H1 (cell line): ENCODE results near the gene ZNF618. TPM values are rescaled to one million over a fixed set of nuclear protein-coding genes. Genes with fewer than 3 reads are reported as not detected.
A peak's percentile ranks its signal among the peaks of the same experiment; 100 is the strongest.
"Not testable (repeated sequence)": the region's sequence is repeated elsewhere in the genome, so short reads cannot be mapped to it uniquely, and the experiment has no call there.

Experiments used
- CTCF ChIA-PET: fragments of 300-600 bp; sonication (Branson Sonifier 250); formaldehyde crosslinking; loops from one replicate; lab custom pipeline; 2021; ENCODE audit not compliant: partially characterized antibody; lab: Charles Lee
- POLR2A ChIA-PET: fragments of 300-600 bp; sonication (Branson Sonifier 250); formaldehyde crosslinking; loops from one replicate; lab custom pipeline; 2021; ENCODE audit warnings: inconsistent platforms; ENCODE audit not compliant: partially characterized antibody; lab: Charles Lee
- DNase-seq, 2 experiments: peaks; one replicate each; pipeline versions ENCODE4 v3.0.0 to v3.0.0-alpha.2; 2010 to 2022; ENCODE audit warnings: low spot score in 2 of 2, low read depth in 1 of 2, mixed read lengths in 1 of 2
- FAIRE-seq: peaks from 2 replicates; lab custom pipeline; 2011; peaks lifted over from hg19 to GRCh38; lab: Jason Lieb, UNC
- H2AFZ ChIP-seq: 2 replicates; pipeline ENCODE4 v1.8.1; 2012; ENCODE audit warnings: low read length, inconsistent platforms
- H2AK5ac ChIP-seq: 2 replicates; pipeline ENCODE4 v1.6.1; 2013; ENCODE audit warnings: low read depth, low read length
- H2BK120ac ChIP-seq: replicated peaks from 2 replicates; pipeline ENCODE3; 2013; ENCODE audit warnings: low read depth, low read length, inconsistent platforms
- H2BK12ac ChIP-seq: 2 replicates; pipeline ENCODE4 v1.6.1; 2013; ENCODE audit warnings: low read depth, low read length
- H2BK15ac ChIP-seq: 2 replicates; pipeline ENCODE4 v1.6.1; 2013; ENCODE audit warnings: low read length
- H2BK20ac ChIP-seq: 2 replicates; pipeline ENCODE4 v1.6.1; 2013; ENCODE audit warnings: low read length
- H2BK5ac ChIP-seq: 2 replicates; pipeline ENCODE4 v1.6.1; 2013; ENCODE audit warnings: low read depth, low read length
- H3K14ac ChIP-seq: 2 replicates; pipeline ENCODE4 v1.6.1; 2013; ENCODE audit warnings: inconsistent platforms; ENCODE audit not compliant: insufficient read length
- H3K18ac ChIP-seq: 2 replicates; pipeline ENCODE4 v1.6.1; 2013; ENCODE audit warnings: low read length; ENCODE audit errors: extremely low read depth
- H3K23ac ChIP-seq: 2 replicates; pipeline ENCODE4 v1.6.1; 2013; ENCODE audit warnings: inconsistent platforms; ENCODE audit not compliant: insufficient read length
- H3K23me2 ChIP-seq: 2 replicates; pipeline ENCODE4 v1.6.1; 2013; ENCODE audit warnings: low read depth, low read length
- H3K27ac ChIP-seq: 2 replicates; pipeline ENCODE4 v1.6.1; 2011; ENCODE audit warnings: low read depth, low read length, inconsistent platforms
- H3K27me3 ChIP-seq, 4 experiments: replicated peaks in 1 of 4; 1 replicate in 1 of 4; 2 replicates in 3 of 4; pipeline versions ENCODE4 v1.6.1 to v1.8.1; 2011 to 2013; ENCODE audit warnings: low read length in 3 of 4, mild to moderate bottlenecking in 3 of 4, inconsistent platforms in 2 of 4, mixed read lengths in 2 of 4, moderate library complexity in 1 of 4; ENCODE audit not compliant: control insufficient read depth in 3 of 4, insufficient read depth in 3 of 4; ENCODE audit errors: extremely low read depth in 1 of 4
- H3K36me3 ChIP-seq, 4 experiments: 2 replicates each; pipeline versions ENCODE4 v1.6.1 to v1.8.1; 2011 to 2013; ENCODE audit warnings: mild to moderate bottlenecking in 4 of 4, low read length in 3 of 4, moderate library complexity in 2 of 4, control low read depth in 1 of 4, inconsistent platforms in 1 of 4; ENCODE audit not compliant: insufficient read depth in 4 of 4, control insufficient read depth in 2 of 4
- H3K4ac ChIP-seq: replicated peaks from 2 replicates; pipeline ENCODE3; 2013; ENCODE audit warnings: low read length, low read depth, mixed read lengths, inconsistent platforms; ENCODE audit not compliant: insufficient read length
- H3K4me1 ChIP-seq, 4 experiments: replicated peaks in 1 of 4; 1 replicate in 1 of 4; 2 replicates in 3 of 4; pipeline versions ENCODE4 v1.6.1 to v1.8.1; 2011 to 2013; ENCODE audit warnings: low read length in 3 of 4, inconsistent platforms in 2 of 4, mixed read lengths in 1 of 4; ENCODE audit not compliant: insufficient read depth in 4 of 4, control insufficient read depth in 3 of 4
- H3K4me2 ChIP-seq, 2 experiments: 2 replicates each; pipeline versions ENCODE4 v1.6.1 to v1.8.1; 2011 to 2013; ENCODE audit warnings: low read depth in 2 of 2, low read length in 2 of 2, control low read depth in 1 of 2, inconsistent platforms in 1 of 2, mild to moderate bottlenecking in 1 of 2; ENCODE audit not compliant: insufficient read depth in 1 of 2
- H3K4me3 ChIP-seq, 4 experiments: fragments of 200-600, 300-600 bp in 1 of 4; sonication (generic), shearing (Covaris generic), sonication (Bioruptor Twin) in 1 of 4; 2 replicates each; pipeline versions ENCODE4 v1.5.1 to v1.8.1; 2011 to 2016; ENCODE audit warnings: low read length in 4 of 4, low read depth in 3 of 4, control low read depth in 2 of 4, inconsistent platforms in 2 of 4, mild to moderate bottlenecking in 2 of 4, mixed read lengths in 1 of 4, moderate library complexity in 1 of 4; ENCODE audit not compliant: insufficient read depth in 2 of 4; ENCODE audit errors: extremely low read depth in 1 of 4
- H3K56ac ChIP-seq: replicated peaks from 2 replicates; pipeline ENCODE3; 2013; ENCODE audit warnings: low read depth, mild to moderate bottlenecking, mixed read lengths, low read length, inconsistent platforms; ENCODE audit not compliant: insufficient read length
- H3K79me1 ChIP-seq: 2 replicates; pipeline ENCODE4 v1.6.1; 2013; ENCODE audit warnings: low read depth, low read length, control low read depth
- H3K79me2 ChIP-seq, 2 experiments: 2 replicates each; pipeline versions ENCODE4 v1.6.1 to v1.8.1; 2012 to 2013; ENCODE audit warnings: low read length in 2 of 2, mild to moderate bottlenecking in 2 of 2, inconsistent platforms in 1 of 2; ENCODE audit not compliant: insufficient read depth in 2 of 2, control insufficient read depth in 1 of 2
- H3K9ac ChIP-seq, 4 experiments: replicated peaks in 1 of 4; 1 replicate in 1 of 4; 2 replicates in 3 of 4; pipeline versions ENCODE4 v1.6.1 to v1.8.1; 2011 to 2013; ENCODE audit warnings: low read depth in 3 of 4, low read length in 3 of 4, control low read depth in 2 of 4, mild to moderate bottlenecking in 2 of 4, moderate library complexity in 2 of 4, inconsistent platforms in 1 of 4; ENCODE audit errors: extremely low read depth in 1 of 4
- H3K9me3 ChIP-seq, 2 experiments: 2 replicates each; pipeline versions ENCODE4 v1.6.1 to v1.8.1; 2012 to 2013; ENCODE audit warnings: mild to moderate bottlenecking in 2 of 2, moderate library complexity in 2 of 2, control low read depth in 1 of 2, inconsistent platforms in 1 of 2, low read depth in 1 of 2, low read length in 1 of 2, mixed read lengths in 1 of 2; ENCODE audit not compliant: insufficient read depth in 2 of 2
- H4K20me1 ChIP-seq, 2 experiments: replicated peaks in 1 of 2; 2 replicates each; pipeline versions ENCODE3 to v1.8.1; 2011 to 2013; ENCODE audit warnings: inconsistent platforms in 2 of 2, low read length in 2 of 2, mild to moderate bottlenecking in 1 of 2; ENCODE audit not compliant: insufficient read depth in 2 of 2, control insufficient read depth in 1 of 2
- H4K5ac ChIP-seq: 2 replicates; pipeline ENCODE4 v1.6.1; 2013; ENCODE audit warnings: low read length, low read depth, mixed read lengths, inconsistent platforms; ENCODE audit not compliant: insufficient read length
- H4K8ac ChIP-seq: 2 replicates; pipeline ENCODE4 v1.8.0; 2013; ENCODE audit warnings: mild to moderate bottlenecking, moderate library complexity, low read length, inconsistent platforms; ENCODE audit not compliant: insufficient read depth; ENCODE audit errors: extremely low read depth
- H4K91ac ChIP-seq: replicated peaks from 2 replicates; pipeline ENCODE3; 2013; ENCODE audit warnings: low read length, mixed read lengths, inconsistent platforms; ENCODE audit not compliant: insufficient read length
- BRCA1 ChIP-seq: IDR thresholded peaks from 2 replicates; pipeline ENCODE4 v1.6.1; 2012; ENCODE audit warnings: low read depth, low read length, improper control_type of control experiment
- RAD21 ChIP-seq, 2 experiments: IDR thresholded peaks in 1 of 2; conservative IDR thresholded peaks in 1 of 2; 2 replicates each; pipeline ENCODE4 v1.6.1; 2011; ENCODE audit warnings: low read depth in 2 of 2, low read length in 2 of 2, improper control_type of control experiment in 1 of 2, inconsistent platforms in 1 of 2, mild to moderate bottlenecking in 1 of 2, moderate library complexity in 1 of 2
- WGBS, 2 experiments: shearing (Covaris generic) in 1 of 2; methylation state at CpG; one replicate each; pipeline versions ENCODE4 v1.1.6 to v1.1.7; 2013 to 2015; ENCODE audit warnings: low lambda C conversion rate in 2 of 2, mixed read lengths in 2 of 2, inconsistent platforms in 1 of 2, low coverage in 1 of 2, missing lambda C conversion rate in 1 of 2; ENCODE audit not compliant: insufficient replicate concordance in 2 of 2, insufficient coverage in 1 of 2, insufficient read length in 1 of 2; ENCODE audit errors: extremely low coverage in 1 of 2, missing lambda C conversion rate in 1 of 2; 5-methylcytosine and 5-hydroxymethylcytosine counted together
- polyA plus RNA-seq, 7 experiments: library from polyadenylated mRNA; depleted of rRNA in 3 of 7; stranded (reverse) in 5 of 7; unstranded in 2 of 7; fragments of >200 nt in 5 of 7; fragments of 200-250 nt in 2 of 7; gene quantifications; 1 replicate in 5 of 7; 2 replicates in 1 of 7; 4 replicates in 1 of 7; pipeline versions ENCODE4 v1.2.1 to v1.2.3, GENCODE V29; 2011 to 2013; ENCODE audit warnings: missing spikeins in 2 of 7, mixed read lengths in 2 of 7
- total RNA-seq: library from RNA; stranded (reverse); fragmentation: NEBNext Ultra II Directional; extraction: Animal tissue kit (Norgen Biotek cat#: 25700); gene quantifications from 2 replicates; pipeline ENCODE4 v1.2.1, GENCODE V29; 2021
- TF ChIP-seq, protein P1 (sequence below): IDR thresholded peaks from 2 replicates; pipeline ENCODE4 v1.6.1; 2012; ENCODE audit warnings: low read length, inconsistent platforms

The ZNF618 gene
- total and polyA plus RNA-seq, 2 of the 8 experiments (the other 6 are each of a cell fraction or from before 2014, with no cell fraction given): 9.6 to 28.5 TPM

DNA sequence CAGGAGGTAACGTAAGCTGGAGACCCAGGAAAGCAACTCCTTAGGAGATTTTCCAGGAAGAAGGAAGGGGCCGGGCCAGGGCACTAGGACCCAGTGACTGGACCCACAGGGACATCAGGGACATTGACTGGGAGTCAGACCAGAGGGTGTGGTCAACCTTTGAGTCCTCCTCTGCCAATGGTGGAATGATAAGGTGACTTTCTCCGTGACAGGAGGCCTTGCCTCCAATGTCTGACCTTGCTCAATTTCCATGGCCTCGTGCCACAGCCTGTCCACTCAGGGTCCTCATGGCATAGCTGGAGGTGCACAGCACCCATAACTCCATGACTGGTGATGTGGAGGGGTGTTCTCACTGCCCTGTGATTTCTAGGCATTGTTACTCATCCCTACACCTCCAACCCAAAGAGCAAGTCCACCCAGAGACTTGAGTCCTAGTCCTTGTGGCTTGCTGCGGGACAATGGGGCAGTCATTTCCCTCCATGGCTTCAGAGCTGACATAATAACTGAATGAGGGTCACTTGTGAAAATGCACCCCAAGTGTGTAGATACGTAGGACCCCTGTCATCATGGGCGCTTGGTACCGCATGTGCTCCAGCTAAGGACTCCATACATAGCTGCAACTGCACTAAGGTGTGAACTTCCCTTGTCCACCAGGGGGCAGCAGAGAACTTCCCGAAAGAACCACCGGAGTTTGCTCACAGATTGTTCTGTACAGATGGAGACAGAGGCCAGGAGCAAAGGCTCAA is 206.1 kb downstream of the ZNF618 start (continued):
- TF ChIP-seq, protein P1, sequence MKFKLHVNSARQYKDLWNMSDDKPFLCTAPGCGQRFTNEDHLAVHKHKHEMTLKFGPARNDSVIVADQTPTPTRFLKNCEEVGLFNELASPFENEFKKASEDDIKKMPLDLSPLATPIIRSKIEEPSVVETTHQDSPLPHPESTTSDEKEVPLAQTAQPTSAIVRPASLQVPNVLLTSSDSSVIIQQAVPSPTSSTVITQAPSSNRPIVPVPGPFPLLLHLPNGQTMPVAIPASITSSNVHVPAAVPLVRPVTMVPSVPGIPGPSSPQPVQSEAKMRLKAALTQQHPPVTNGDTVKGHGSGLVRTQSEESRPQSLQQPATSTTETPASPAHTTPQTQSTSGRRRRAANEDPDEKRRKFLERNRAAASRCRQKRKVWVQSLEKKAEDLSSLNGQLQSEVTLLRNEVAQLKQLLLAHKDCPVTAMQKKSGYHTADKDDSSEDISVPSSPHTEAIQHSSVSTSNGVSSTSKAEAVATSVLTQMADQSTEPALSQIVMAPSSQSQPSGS: 0 out of 2 replicates have a peak, but pooled peaks have one; percentile 27
- peak; percentile 94 for TF ChIP-seq RAD21 (IDR thresholded peaks at IDR 0.05 in 1 of 2, conservative IDR thresholded peaks at IDR 0.05 in 1 of 2; ENCODE audit: low read depth in 2 of 2, low read length in 2 of 2)
- no peak for TF ChIP-seq BRCA1
- TF ChIP-seq, all 59 proteins: peak for 7

DNA sequence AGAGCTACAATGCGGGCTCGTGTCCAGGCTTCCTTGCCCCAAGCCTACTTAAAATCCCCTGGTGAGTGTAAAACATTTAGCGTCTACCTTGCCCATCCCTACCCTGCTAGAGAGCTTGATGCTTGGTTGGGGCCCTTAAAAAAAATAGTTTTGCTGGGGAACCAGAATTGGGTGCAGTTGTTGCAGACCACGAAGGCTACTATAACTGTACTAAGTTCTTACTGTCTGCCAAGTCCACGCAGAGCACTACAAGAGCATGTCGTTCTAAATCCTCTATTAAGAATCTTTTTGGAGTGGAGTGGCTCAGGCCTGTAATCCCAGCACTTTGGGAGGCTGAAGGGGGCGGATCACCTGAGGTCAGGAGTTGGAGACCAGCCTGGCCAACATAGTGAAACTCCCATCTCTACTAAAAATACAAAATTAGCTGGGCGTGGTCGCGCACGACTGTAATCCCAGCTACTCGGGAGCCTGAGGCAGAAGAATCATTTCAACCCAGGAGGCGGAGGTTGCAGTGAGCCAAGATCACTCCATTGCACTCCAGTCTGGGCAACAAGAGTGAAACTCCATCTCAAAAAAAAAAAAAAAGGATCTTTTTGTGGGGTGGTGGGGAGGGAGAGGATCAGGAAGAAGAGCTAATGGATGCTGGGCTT is 206.8 kb downstream of the ZNF618 start:
- not testable (repeated sequence) for H4K5ac ChIP-seq, H3K4ac ChIP-seq, DNase-seq, H4K20me1 ChIP-seq, H3K4me1 ChIP-seq, H2BK5ac ChIP-seq, H2BK120ac ChIP-seq, H3K56ac ChIP-seq, H4K91ac ChIP-seq, H3K79me2 ChIP-seq, H3K27me3 ChIP-seq, H3K23me2 ChIP-seq, H3K23ac ChIP-seq, FAIRE-seq, H3K9me3 ChIP-seq, H2AFZ ChIP-seq, H3K36me3 ChIP-seq, H2BK12ac ChIP-seq, H2AK5ac ChIP-seq, H3K9ac ChIP-seq, H4K8ac ChIP-seq, H2BK15ac ChIP-seq, H3K79me1 ChIP-seq, H3K4me2 ChIP-seq, H2BK20ac ChIP-seq, H3K27ac ChIP-seq, H3K14ac ChIP-seq, H3K18ac ChIP-seq, H3K4me3 ChIP-seq
- WGBS, 2 experiments: 77% methylated on average over 13 of the region's 13 CpGs; no CpG with 5 or more reads in 1 of the 2 experiments
- ChIA-PET CTCF (interaction anchor here (0.6 to 10.3 kb wide), 69 partner anchors 9 to 569 kb away, joined by 3 to 144 read pairs (median 4); partner anchors contain the start of genes COL27A1 and KIF12), POLR2A (interaction anchor here (0.7 kb wide), 1 partner anchor 280 kb away, joined by 3 read pairs; no protein-coding TSS in a partner anchor)
